Islet precursor cell (in vitro differentiated cells): Measurements from ENCODE around the gene SPATA31A3.
"Not testable (repeated sequence)": the region's sequence is repeated elsewhere in the genome, so short reads cannot be mapped to it uniquely, and the experiment has no call there.

Experiments used
- DNase-seq: peaks from one replicate; pipeline ENCODE4 v3.0.0-alpha.2; 2018

SPATA31A3 gene

GRCh38 chr9:66992450-66992849 lies at the start of gene SPATA31A3:
SPATA31A3 (minus strand) TSS chr9:66992550; CDS start chr9:66992521, 29 bp downstream.
- not testable (repeated sequence) for DNase-seq

GRCh38 chr9:66952576-66952975 lies 39.8 kb downstream of the SPATA31A3 start:
- DNase-seq: not testable (repeated sequence)

GRCh38 chr9:66942400-66943155 lies 49.8 kb downstream of the SPATA31A3 start:
- not testable (repeated sequence) for DNase-seq

- DNase-seq: not testable (repeated sequence)
Observed at GRCh38 chr9:66939878-66940830, 52.2 kb downstream of the SPATA31A3 start.

GRCh38 chr9:66938322-66938721 lies 54.0 kb downstream of the SPATA31A3 start:
- not testable (repeated sequence) for DNase-seq

GRCh38 chr9:66937662-66938061 lies 54.7 kb downstream of the SPATA31A3 start:
- DNase-seq: not testable (repeated sequence)
